NT2/D1 (cell line): ENCODE data around the gene PPIL1.

Experiments
- DNase-seq: peaks from one replicate; pipeline ENCODE4 v3.0.0-alpha.2; 2011; ENCODE audit warnings: low read depth, low spot score
- H3K27me3 ChIP-seq: 2 replicates; pipeline ENCODE4 v1.6.0; 2011; ENCODE audit warnings: mild to moderate bottlenecking; ENCODE audit not compliant: insufficient read length, insufficient read depth
- H3K36me3 ChIP-seq: 2 replicates; pipeline ENCODE4 v1.6.1; 2011; ENCODE audit warnings: mild to moderate bottlenecking, low read length, mixed read lengths; ENCODE audit not compliant: insufficient read depth, insufficient read length
- H3K4me1 ChIP-seq: 2 replicates; pipeline ENCODE4 v1.5.1; 2011; ENCODE audit not compliant: insufficient read depth, insufficient read length
- H3K4me3 ChIP-seq: 2 replicates; pipeline ENCODE4 v1.5.1; 2011; ENCODE audit warnings: low read depth; ENCODE audit not compliant: insufficient read length
- H3K9ac ChIP-seq: 2 replicates; pipeline ENCODE4 v1.6.0; 2011; ENCODE audit warnings: low read depth; ENCODE audit not compliant: insufficient read length
- H3K9me3 ChIP-seq: 2 replicates; pipeline ENCODE4 v1.5.1; 2011; ENCODE audit warnings: mild to moderate bottlenecking, low read length; ENCODE audit not compliant: insufficient read depth
- SUZ12 ChIP-seq: IDR thresholded peaks from 2 replicates; pipeline ENCODE4 v1.6.1; 2011; ENCODE audit not compliant: insufficient read length, insufficient read depth; ENCODE audit errors: extremely low read depth
- YY1 ChIP-seq: IDR thresholded peaks from 2 replicates; pipeline ENCODE4 v1.6.1; 2011; ENCODE audit not compliant: insufficient read length, insufficient read depth
- ZNF274 ChIP-seq: IDR thresholded peaks from 2 replicates; pipeline ENCODE4 v1.6.1; 2011; ENCODE audit warnings: mild to moderate bottlenecking, low read depth, low read length

Gene PPIL1

GRCh38 chr6:36862164-36862847, 12.3 kb downstream of the PPIL1 start:
- no peak for DNase-seq
- H3K9ac ChIP-seq: no peak overlapping the region
- peaks cover 6% of the 10 kb centered on the region for H3K4me1 ChIP-seq
- peaks cover 58% of the 10 kb centered on the region for H3K36me3 ChIP-seq
- H3K4me3 ChIP-seq: no peak overlapping the region
- H3K9me3 ChIP-seq: no peaks in the 10 kb centered on the region
- TF ChIP-seq SUZ12 (no peak), ZNF274 (no peak), YY1 (no peak)
- H3K27me3 ChIP-seq: no peaks in the 10 kb centered on the region

DNA sequence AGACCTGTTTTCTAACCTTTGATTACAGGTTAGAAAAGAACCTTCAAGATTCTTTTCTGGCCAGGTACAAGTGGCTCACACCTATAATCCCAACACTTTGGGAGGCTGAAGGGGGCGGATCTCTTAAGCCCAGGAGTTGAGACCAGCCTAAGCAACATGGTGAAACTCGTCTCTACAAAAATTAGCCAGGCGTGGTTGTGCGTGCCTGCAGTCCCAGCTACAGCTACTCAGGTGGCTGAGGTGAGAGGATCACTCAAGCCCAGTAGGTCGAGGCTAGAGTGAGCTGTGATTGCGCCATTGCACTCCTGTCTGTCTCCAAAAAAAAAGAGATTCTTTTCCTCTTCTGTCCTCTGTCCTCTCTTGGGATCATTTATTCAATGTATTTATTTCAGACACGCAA, 14.5 kb downstream of the PPIL1 start:
- peaks cover 53% of the 10 kb centered on the region for H3K36me3 ChIP-seq
- TF ChIP-seq ZNF274 (no peak), YY1 (no peak), SUZ12 (no peak)
- H3K4me3 ChIP-seq: no peak overlapping the region
- DNase-seq: no peak
- H3K9ac ChIP-seq: no peak overlapping the region
- no peaks in the 10 kb centered on the region for H3K9me3 ChIP-seq
- H3K27me3 ChIP-seq: no peaks in the 10 kb centered on the region
- peaks cover 6% of the 10 kb centered on the region for H3K4me1 ChIP-seq

GRCh38 chr6:36858407-36858981, 16.1 kb downstream of the PPIL1 start:
- no peaks in the 10 kb centered on the region for H3K9me3 ChIP-seq
- TF ChIP-seq YY1: no peak
- no peak for TF ChIP-seq ZNF274
- TF ChIP-seq SUZ12: no peak
- H3K27me3 ChIP-seq: no peaks in the 10 kb centered on the region
- H3K4me3 ChIP-seq: no peak overlapping the region
- H3K36me3 ChIP-seq: peaks cover 51% of the 10 kb centered on the region
- H3K9ac ChIP-seq: no peak overlapping the region
- DNase-seq: peak; percentile 78
- peaks cover 6% of the 10 kb centered on the region for H3K4me1 ChIP-seq

DNA sequence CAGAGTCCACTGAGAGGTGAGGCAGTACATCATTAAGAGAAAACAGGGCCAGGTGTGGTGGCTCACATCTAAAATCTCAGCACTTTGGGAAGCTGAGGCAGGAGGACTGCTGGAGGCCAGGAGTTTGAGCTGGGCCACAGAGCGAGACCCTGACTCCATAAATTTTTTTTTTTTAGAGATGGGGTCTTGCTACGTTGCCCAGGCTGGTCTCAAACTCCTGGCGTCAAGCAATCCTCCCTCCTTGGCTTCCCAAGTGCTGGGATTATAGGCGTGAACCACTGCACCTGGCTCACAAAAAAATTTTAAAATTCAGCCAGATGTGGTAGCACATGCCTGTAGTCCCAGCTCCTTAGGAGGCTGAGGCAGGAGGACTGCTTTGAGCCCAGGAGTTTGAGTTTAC, 17.3 kb downstream of the PPIL1 start:
- H3K9me3 ChIP-seq: no peaks in the 10 kb centered on the region
- no peak for DNase-seq
- no peak for TF ChIP-seq YY1
- TF ChIP-seq ZNF274: no peak
- TF ChIP-seq SUZ12: no peak
- no peak overlapping the region for H3K4me3 ChIP-seq
- H3K4me1 ChIP-seq: peaks cover 6% of the 10 kb centered on the region
- H3K36me3 ChIP-seq: peaks cover 53% of the 10 kb centered on the region
- no peak overlapping the region for H3K9ac ChIP-seq
- H3K27me3 ChIP-seq: no peaks in the 10 kb centered on the region

- Histone ChIP-seq H3K36me3 (peaks cover 49% of the 10 kb centered on the region), H3K9ac (no peak overlapping the region), H3K4me3 (no peak overlapping the region), H3K27me3 (no peaks in the 10 kb centered on the region), H3K9me3 (no peaks in the 10 kb centered on the region), H3K4me1 (peaks cover 6% of the 10 kb centered on the region)
- TF ChIP-seq YY1: no peak
- TF ChIP-seq ZNF274: no peak
- no peak for TF ChIP-seq SUZ12
- DNase-seq: no peak
Observed at GRCh38 chr6:36856277-36856676, 18.3 kb downstream of the PPIL1 start.

DNA sequence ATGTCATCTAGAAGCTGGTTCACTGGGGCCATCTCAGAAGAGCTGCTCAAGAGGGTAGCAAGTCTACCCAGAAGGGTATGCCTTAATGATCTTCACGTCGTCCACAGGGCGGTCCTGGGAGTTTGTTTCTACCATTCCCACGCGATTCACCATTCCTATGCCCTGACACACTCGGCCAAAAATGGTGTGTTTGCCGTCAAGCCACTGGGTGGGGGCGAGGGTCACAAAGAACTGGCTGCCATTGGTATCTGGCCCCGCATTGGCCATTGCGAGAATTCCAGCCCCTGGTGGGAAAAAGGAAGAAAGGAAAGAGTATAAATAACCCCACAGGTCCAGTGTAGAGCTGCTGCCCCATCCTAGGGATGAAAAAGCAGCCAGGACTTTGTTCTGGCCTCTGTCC, 18.9 kb downstream of the PPIL1 start:
- no peak for DNase-seq
- peaks cover 46% of the 10 kb centered on the region for H3K36me3 ChIP-seq
- peaks cover 6% of the 10 kb centered on the region for H3K4me1 ChIP-seq
- H3K9ac ChIP-seq: no peak overlapping the region
- H3K4me3 ChIP-seq: no peak overlapping the region
- TF ChIP-seq ZNF274 (no peak), YY1 (no peak), SUZ12 (no peak)
- no peaks in the 10 kb centered on the region for H3K27me3 ChIP-seq
- no peaks in the 10 kb centered on the region for H3K9me3 ChIP-seq

- TF ChIP-seq SUZ12 (no peak), YY1 (no peak), ZNF274 (no peak)
- no peaks in the 10 kb centered on the region for H3K4me1 ChIP-seq
- H3K4me3 ChIP-seq: no peak overlapping the region
- no peak overlapping the region for H3K9ac ChIP-seq
- peaks cover 42% of the 10 kb centered on the region for H3K36me3 ChIP-seq
- no peak for DNase-seq
- no peaks in the 10 kb centered on the region for H3K27me3 ChIP-seq
- H3K9me3 ChIP-seq: no peaks in the 10 kb centered on the region
Observed at GRCh38 chr6:36853325-36853724, 21.3 kb downstream of the PPIL1 start.
